Neural cell (in vitro differentiated cells): Measurements from ENCODE around the gene SPTBN1. TPM values are rescaled to one million over a fixed set of nuclear protein-coding genes. Genes with fewer than 3 reads are reported as not detected.

Experiments used
- H2AFZ ChIP-seq: fragments of 200-600, 300-800 bp; sonication (generic), shearing (Covaris generic); 2 replicates; pipeline ENCODE4 v1.6.0; 2014; ENCODE audit warnings: low read depth, mild to moderate bottlenecking, antibody characterized with exemption, low read length, moderate library complexity
- H3F3A ChIP-seq: fragments of 200-600 bp; shearing (Covaris generic); 2 replicates; pipeline ENCODE4 v1.6.1; 2016; ENCODE audit warnings: mild to moderate bottlenecking, moderate library complexity, mixed read lengths, antibody characterized with exemption, low read length; ENCODE audit not compliant: insufficient read depth, poor library complexity, severe bottlenecking
- H3K27ac ChIP-seq: fragments of 200-600, 300-800 bp; sonication (generic), shearing (Covaris generic); 2 replicates; pipeline ENCODE4 v1.5.1; 2014; ENCODE audit warnings: mild to moderate bottlenecking, low read length, moderate library complexity
- H3K27me3 ChIP-seq: fragments of 300-800, 200-600 bp; sonication (generic), shearing (Covaris generic); 2 replicates; pipeline ENCODE4 v1.6.0; 2014; ENCODE audit warnings: mild to moderate bottlenecking, low read depth, low read length, moderate library complexity; ENCODE audit not compliant: insufficient read depth
- H3K36me3 ChIP-seq: fragments of 300-800, 200-600 bp; sonication (generic), shearing (Covaris generic); 2 replicates; pipeline ENCODE4 v1.5.1; 2014; ENCODE audit warnings: mild to moderate bottlenecking, antibody characterized with exemption, low read length, moderate library complexity; ENCODE audit not compliant: insufficient read depth
- H3K4me2 ChIP-seq: fragments of 300-800, 200-600 bp; sonication (generic), shearing (Covaris generic); 2 replicates; pipeline ENCODE4 v1.6.0; 2014; ENCODE audit warnings: mild to moderate bottlenecking, low read length
- H3K4me3 ChIP-seq: fragments of 300-800, 200-600 bp; sonication (generic), shearing (Covaris generic); 2 replicates; pipeline ENCODE4 v1.5.1; 2014; ENCODE audit warnings: mild to moderate bottlenecking, low read length, moderate library complexity
- H3K79me2 ChIP-seq: fragments of 200-600 bp; shearing (Covaris generic); replicated peaks from 2 replicates; pipeline ENCODE4 v1.6.0; 2014; ENCODE audit warnings: mild to moderate bottlenecking, low read length, moderate library complexity; ENCODE audit not compliant: insufficient read depth
- H3K9ac ChIP-seq: fragments of 300-800, 200-600 bp; sonication (generic), shearing (Covaris generic); 2 replicates; pipeline ENCODE4 v1.6.1; 2016; ENCODE audit warnings: mild to moderate bottlenecking, low read length, mixed read lengths
- H3K9me2 ChIP-seq: fragments of 200-600 bp; shearing (Covaris generic); 2 replicates; pipeline ENCODE4 v1.6.1; 2016; ENCODE audit warnings: mild to moderate bottlenecking, low read length, mixed read lengths; ENCODE audit not compliant: insufficient read depth
- H3K9me3 ChIP-seq: fragments of 200-600, 300-800 bp; sonication (generic), shearing (Covaris generic); 2 replicates; pipeline ENCODE4 v1.6.1; 2016; ENCODE audit warnings: mild to moderate bottlenecking, mixed run types, low read length, moderate library complexity, mixed read lengths
- H4K20me1 ChIP-seq: fragments of 200-600 bp; shearing (Covaris generic); 2 replicates; pipeline ENCODE4 v1.6.1; 2016; ENCODE audit warnings: mild to moderate bottlenecking, mixed run types; ENCODE audit not compliant: insufficient read depth
- CTCF ChIP-seq: fragments of 450-650 bp; IDR thresholded peaks from 2 replicates; pipeline ENCODE4 v1.5.1; 2014; ENCODE audit warnings: antibody characterized with exemption, mild to moderate bottlenecking, moderate library complexity; ENCODE audit not compliant: poor library complexity, severe bottlenecking
- EP300 ChIP-seq: fragments of 450-650 bp; conservative IDR thresholded peaks from 2 replicates; pipeline ENCODE4 v1.6.1; 2014; ENCODE audit warnings: antibody characterized with exemption, mild to moderate bottlenecking, moderate library complexity; ENCODE audit not compliant: poor library complexity, severe bottlenecking
- EZH2 ChIP-seq: fragments of 200-600, 300-800 bp; shearing (Covaris generic), sonication (generic); IDR thresholded peaks from 2 replicates; pipeline ENCODE4 v1.6.1; 2014; ENCODE audit warnings: antibody characterized with exemption, low read length, borderline replicate concordance, mild to moderate bottlenecking; ENCODE audit not compliant: insufficient read depth, poor library complexity, severe bottlenecking
- MXI1 ChIP-seq: fragments of 450-650 bp; conservative IDR thresholded peaks from 2 replicates; pipeline ENCODE4 v1.6.1; 2014; ENCODE audit warnings: antibody characterized with exemption, mild to moderate bottlenecking; ENCODE audit not compliant: poor library complexity, severe bottlenecking
- POLR2AphosphoS5 ChIP-seq: IDR thresholded peaks from 2 replicates; pipeline ENCODE4 v1.6.1; 2012
- RAD21 ChIP-seq: fragments of 450-650 bp; conservative IDR thresholded peaks from 2 replicates; pipeline ENCODE4 v1.6.1; 2014; ENCODE audit warnings: antibody characterized with exemption, mild to moderate bottlenecking, moderate library complexity
- REST ChIP-seq: IDR thresholded peaks from 2 replicates; pipeline ENCODE4 v1.6.1; 2012; ENCODE audit warnings: borderline replicate concordance
- SMC3 ChIP-seq: fragments of 450-650 bp; conservative IDR thresholded peaks from 2 replicates; pipeline ENCODE4 v1.6.1; 2014; ENCODE audit warnings: antibody characterized with exemption, mild to moderate bottlenecking, moderate library complexity; ENCODE audit not compliant: poor library complexity
- TAF1 ChIP-seq: IDR thresholded peaks from 2 replicates; pipeline ENCODE4 v1.6.1; 2012; ENCODE audit warnings: low read depth
- polyA plus RNA-seq: library from polyadenylated mRNA; depleted of rRNA; stranded (reverse); fragments of >200 nt; gene quantifications from 2 replicates; pipeline ENCODE4 v1.2.3, GENCODE V29; 2014

Gene SPTBN1
- polyA plus RNA-seq, 1 donor from 2014 or later: 92.1 TPM

- H3K9me3 ChIP-seq: no peaks in the 10 kb centered on the region
- H3K4me2 ChIP-seq: no peak overlapping the region
- H3K4me3 ChIP-seq: no peak overlapping the region
- no peaks in the 10 kb centered on the region for H3F3A ChIP-seq
- H2AFZ ChIP-seq: no peak overlapping the region
- TF ChIP-seq RAD21 (no peak), POLR2AphosphoS5 (no peak), MXI1 (no peak), SMC3 (no peak), EZH2 (no peak), REST (no peak), CTCF (no peak), EP300 (no peak), TAF1 (no peak)
- H3K79me2 ChIP-seq: peaks cover 10% of the 10 kb centered on the region
- peaks cover 3% of the 10 kb centered on the region for H4K20me1 ChIP-seq
- no peak overlapping the region for H3K27ac ChIP-seq
- H3K27me3 ChIP-seq: no peaks in the 10 kb centered on the region
- H3K9me2 ChIP-seq: no peaks in the 10 kb centered on the region
- no peaks in the 10 kb centered on the region for H3K36me3 ChIP-seq
- H3K9ac ChIP-seq: no peak overlapping the region
Measured at GRCh38 chr2:54546518-54546917, 90.4 kb downstream of the SPTBN1 start.

GRCh38 chr2:54546923-54547720 lies 91.0 kb downstream of the SPTBN1 start:
- Histone ChIP-seq H3K27me3 (no peaks in the 10 kb centered on the region), H4K20me1 (peaks cover 3% of the 10 kb centered on the region), H3K79me2 (peaks cover 10% of the 10 kb centered on the region)

More at GRCh38 chr2:54546923-54547720, 91.0 kb downstream of the SPTBN1 start:
- Histone ChIP-seq H3K36me3 (no peaks in the 10 kb centered on the region), H3F3A (no peaks in the 10 kb centered on the region), H3K4me2 (no peak overlapping the region), H3K9me2 (no peaks in the 10 kb centered on the region), H3K9ac (no peak overlapping the region), H2AFZ (no peak overlapping the region), H3K27ac (no peak overlapping the region), H3K4me3 (no peak overlapping the region), H3K9me3 (no peaks in the 10 kb centered on the region)
- TF ChIP-seq MXI1 (no peak), EZH2 (no peak), REST (no peak), RAD21 (no peak), SMC3 (no peak), EP300 (no peak), TAF1 (no peak), POLR2AphosphoS5 (no peak), CTCF (no peak)
